DMS 273 treated with DMSO at 0.1 percent for 48 hours (cell line): ENCODE results near the gene ZNF862.

Experiments
- DNase-seq: peaks from one replicate; lab custom pipeline; 2025; lab: John Stamatoyannopoulos, UW

ZNF862 gene

DNA sequence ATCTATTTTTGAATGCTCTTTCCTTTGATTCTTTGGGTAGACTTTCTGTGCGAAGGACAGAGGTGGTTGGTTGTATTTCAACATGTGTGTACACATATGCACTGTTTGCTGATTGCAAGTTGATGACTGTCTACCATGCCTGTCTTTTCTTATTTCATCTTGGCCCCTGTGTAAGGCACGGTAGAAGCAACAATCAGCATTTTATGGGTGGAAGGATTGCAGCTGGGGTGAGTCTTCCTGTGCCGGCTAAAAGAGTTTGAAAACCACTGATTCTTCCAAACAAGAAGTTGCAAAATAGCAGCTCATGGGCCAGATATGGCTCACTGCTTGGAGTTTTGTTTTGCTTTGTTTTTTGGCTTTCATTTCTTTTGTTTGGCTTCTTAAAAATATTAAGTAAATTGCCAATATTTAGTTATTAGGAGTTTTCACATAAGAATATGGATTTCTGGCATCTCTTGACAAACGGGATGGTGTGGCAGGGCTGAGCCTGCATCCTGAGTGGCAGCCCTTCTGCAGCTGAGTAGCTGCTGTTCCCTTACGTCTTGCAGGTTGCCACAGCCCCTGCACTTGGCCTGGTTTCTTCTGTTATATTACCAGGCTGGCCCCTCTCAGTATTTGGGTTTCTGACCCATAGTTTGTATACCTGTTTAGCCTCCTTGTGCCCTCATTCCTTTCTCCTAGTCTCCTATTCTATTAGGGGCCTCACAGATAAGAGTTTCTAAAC is 7.2 kb downstream of the ZNF862 start:
- DNase-seq = no peak

DNA sequence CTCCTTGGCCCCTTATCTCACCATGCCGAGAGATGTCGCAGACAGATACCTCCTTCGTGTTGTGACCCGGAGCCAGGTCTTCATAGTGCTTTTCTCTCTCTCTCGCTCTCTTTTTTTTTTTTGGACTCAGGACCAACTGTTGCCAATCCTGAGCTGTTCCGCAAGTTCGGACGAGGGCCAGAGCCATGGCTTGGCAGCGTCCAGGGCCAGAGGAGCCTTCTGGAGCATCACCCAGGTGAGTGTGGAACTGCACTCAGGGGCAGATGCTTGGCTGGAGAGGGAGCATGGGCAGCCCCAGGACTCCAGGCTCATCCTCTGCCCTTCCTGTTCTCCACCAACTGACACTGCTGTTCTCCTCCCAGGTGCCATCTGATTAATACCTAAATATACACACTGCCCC is 7.8 kb downstream of the ZNF862 start:
- no peak for DNase-seq

DNA sequence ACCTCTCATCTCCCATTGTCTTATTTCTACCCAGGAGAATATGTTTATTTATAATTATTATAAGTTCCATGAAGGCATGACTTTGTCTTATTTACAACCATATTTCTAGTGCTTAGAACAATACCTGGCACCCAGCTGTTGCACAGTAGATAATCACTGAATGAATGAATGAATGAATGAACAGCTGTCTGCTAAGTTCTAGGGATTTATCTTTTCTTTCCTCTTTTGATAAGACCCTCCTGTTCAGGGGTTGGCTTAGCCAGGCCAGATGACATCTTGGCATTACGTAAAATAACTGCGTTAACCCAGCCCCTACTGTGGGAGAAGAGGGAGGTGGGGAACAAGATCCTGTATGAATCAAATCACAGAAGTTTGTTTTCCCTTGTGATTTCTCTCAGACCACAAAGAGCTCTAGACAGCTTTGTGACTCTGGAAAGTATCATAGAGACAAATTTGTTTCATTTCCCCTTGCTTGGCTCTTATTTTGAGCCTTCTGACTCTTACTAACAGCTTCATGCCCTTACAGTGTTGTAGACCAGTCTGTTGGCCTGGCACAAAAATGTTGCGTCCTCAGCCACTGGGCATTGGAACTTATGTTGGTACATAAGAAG is 8.4 kb downstream of the ZNF862 start:
- DNase-seq = no peak

DNA sequence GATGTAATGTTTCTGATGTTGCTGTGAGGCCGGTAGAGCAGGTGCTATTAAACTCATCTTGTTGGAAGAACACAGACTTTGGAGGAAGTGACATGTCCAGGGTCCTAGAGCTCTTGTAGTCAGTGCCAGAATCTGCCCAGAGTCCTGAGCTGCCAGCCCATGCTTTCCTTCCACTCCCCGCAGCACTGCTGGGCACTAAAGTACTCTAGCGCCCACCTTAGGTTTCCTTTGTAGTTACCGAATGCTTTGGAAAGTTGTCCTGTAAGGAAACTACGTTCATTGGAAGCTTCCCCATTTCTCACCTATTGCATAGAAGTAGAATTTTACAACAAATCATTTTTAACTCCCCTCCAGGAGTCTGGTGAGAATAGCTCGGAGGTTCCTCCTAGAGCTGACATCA is 11.0 kb downstream of the ZNF862 start:
- DNase-seq = no peak

DNA sequence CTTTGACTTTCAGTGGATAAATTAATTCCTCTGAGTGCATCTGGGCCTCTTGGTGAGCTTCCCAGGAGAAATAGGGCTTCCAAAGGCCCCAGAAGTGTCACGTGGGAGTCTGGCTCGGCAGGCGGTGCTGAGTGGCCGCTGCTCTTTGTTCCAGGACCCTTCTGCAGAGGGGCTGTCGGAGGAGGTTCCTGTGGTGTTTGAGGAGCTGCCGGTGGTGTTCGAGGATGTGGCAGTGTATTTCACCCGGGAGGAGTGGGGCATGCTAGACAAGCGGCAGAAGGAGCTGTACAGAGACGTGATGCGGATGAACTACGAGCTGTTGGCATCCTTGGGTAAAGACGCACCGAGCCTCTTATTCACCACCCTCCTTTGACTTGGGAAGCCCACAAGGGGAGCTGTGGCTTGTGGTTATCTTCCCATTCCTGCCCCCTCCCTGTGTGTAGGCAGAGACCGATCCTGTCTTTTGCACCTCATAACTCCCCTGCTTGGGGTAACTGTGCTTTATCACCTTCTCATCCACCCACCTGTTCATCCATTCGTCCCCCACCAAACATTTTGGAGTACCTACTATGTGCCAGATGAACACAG is 11.9 kb downstream of the ZNF862 start:
- DNase-seq = no peak

DNA sequence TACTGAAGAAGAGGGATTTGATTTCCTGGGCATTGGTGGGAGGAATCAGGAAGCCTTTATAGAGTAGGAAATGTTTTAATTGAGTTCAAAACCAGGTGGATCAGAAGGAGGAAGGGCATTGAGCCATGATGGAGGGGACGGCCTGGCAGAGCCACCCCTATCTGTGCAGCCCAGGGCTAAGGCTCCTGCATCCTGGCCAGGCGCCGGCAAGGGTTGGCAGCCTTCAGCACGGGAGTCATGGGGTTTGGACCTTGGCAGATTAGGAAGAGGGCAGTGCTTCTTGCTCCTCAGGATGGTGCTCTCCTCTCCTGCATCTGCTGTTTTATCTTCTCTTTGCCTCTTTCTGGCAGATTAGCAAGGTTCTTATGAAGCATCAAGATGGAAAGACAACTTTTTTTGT is 12.5 kb downstream of the ZNF862 start:
- DNase-seq = no peak

DNA sequence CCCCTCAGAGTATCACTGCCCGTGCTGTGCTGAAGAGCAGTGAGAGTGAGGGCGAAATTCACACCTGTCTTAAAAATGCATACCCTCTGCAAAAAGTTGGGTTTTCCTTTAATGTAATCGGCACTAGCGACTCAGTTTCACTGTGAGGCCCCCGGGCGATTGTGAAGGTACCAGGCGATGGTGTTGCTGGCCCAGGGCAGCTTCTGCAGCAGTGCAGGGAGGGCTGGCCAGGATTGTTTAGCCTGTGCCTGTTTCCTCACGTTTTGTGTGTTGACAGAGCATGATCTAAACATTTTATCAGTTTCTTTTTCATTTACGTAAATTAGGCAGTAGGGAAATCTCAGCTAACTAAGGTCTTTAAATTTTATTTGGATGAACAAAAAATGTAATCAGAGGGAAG is 13.3 kb downstream of the ZNF862 start:
- no peak for DNase-seq

- no peak for DNase-seq
Observed at GRCh38 chr7:149853157-149853556, 15.0 kb downstream of the ZNF862 start.

- DNase-seq = peak; percentile 87
Observed at GRCh38 chr7:149854611-149855360, 16.6 kb downstream of the ZNF862 start.

DNA sequence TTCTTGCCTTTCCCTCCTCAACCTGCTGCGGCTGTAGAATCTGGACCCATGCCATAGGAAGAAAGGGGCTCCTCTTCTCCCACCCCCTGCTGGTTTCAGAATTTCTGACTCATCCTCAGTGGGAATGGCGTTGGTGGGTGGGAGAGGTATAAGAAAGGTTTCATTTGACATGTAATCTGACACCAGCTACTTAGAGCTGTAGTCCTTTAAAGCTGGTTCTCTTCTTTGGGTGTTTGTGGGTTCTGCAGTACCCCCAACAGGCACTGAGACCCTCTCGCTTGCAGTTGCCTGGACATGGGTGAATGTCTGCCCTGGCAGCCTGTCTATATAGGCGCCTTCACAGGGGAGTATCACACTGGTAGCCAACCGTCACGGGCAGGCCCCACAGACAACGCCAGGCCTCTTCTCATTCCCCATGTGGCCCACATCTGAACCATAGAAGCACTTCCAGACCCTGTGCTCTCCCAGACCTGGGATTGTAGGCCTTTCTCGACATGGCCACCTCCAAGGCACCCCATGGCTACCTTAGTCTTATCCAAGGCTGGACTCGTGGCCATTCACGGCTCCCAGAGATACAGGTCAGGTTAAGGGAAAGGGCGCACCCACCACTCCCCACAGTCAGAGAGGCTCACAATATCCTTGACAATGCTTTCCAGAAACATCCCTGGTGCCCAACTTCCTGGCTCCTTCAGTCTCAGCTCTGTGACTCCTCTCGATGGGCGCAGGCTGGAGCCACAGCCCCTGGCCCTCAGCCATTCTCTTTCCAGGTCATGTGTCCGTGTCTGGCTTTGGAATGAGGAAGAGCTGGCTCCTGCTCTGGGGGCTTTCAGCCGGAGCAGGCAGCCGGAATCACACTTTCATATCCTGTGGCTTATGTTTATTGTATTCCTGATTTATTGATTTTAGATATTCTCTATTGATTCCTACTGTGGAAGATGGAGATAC is 17.5 kb downstream of the ZNF862 start:
- DNase-seq = peak; percentile 67

GRCh38 chr7:149856583-149856982 is 18.4 kb downstream of the ZNF862 start:
- DNase-seq = no peak

DNA sequence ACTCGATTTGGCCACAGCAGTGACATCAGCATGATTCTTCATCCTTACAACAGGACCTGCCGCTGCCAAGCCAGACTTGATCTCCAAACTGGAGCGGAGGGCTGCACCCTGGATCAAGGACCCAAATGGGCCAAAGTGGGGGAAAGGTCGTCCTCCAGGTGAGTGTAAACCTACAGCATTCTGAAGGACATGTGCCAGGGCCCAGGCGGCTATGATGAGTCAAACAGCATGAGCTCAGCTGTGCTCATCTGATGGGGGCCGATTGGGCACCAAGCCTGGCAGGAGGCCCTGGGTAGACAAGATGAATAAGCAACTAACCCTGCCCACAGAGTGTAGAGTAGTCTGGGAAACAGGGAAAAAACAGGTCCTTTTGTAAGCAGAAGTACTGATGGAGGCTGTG is 21.2 kb downstream of the ZNF862 start:
- DNase-seq = no peak

- DNase-seq = no peak
Observed at GRCh38 chr7:149859876-149860275, 21.7 kb downstream of the ZNF862 start.

DNA sequence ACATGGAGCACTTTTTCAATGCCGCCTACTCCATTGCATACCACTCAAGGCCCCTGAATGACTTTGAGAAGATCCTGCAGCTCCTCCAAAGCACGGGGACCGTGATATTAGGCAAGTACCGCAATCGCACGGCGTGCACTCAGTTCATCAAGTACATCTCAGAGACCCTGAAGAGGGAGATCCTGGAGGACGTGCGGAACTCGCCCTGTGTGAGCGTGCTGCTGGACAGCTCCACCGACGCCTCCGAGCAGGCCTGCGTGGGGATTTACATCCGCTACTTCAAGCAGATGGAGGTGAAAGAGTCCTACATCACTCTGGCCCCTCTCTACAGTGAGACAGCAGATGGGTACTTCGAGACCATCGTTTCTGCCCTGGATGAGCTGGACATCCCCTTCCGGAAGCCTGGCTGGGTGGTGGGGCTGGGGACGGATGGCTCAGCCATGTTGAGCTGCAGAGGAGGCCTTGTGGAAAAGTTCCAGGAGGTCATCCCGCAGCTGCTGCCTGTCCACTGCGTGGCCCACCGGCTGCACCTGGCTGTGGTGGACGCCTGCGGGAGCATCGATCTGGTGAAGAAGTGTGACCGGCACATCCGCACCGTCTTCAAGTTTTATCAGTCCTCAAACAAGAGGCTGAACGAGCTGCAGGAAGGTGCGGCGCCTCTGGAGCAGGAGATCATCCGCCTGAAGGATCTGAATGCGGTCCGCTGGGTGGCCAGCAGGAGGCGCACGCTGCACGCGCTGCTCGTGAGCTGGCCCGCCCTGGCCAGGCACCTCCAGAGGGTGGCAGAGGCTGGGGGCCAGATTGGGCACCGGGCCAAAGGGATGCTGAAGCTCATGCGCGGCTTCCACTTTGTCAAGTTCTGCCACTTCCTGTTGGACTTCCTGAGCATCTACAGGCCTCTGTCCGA is 22.9 kb downstream of the ZNF862 start:
- DNase-seq = no peak

GRCh38 chr7:149861728-149862045 is 23.5 kb downstream of the ZNF862 start:
- DNase-seq = no peak

GRCh38 chr7:149862156-149862555 is 24.0 kb downstream of the ZNF862 start:
- no peak for DNase-seq

DNA sequence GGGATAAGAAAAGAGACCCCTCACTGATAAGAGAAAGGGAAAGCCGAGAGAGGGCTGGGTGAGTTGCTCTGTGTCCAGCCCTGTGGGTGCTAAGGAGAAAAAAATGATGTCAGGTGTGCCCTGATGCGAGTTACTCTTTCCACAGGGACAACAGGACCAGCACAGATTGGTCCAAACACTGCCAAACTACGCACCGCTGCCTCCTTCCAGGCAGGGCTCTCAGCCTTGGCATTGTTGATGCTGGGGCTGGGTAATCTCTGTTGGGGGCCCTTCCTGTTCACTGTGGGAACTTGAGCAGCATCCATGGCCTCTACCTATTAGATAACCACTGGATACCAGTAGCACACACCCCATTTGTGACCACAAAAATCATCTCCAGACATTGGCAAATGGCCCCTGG is 25.3 kb downstream of the ZNF862 start:
- no peak for DNase-seq

- DNase-seq = no peak
Observed at GRCh38 chr7:149864023-149864422, 25.8 kb downstream of the ZNF862 start.

DNA sequence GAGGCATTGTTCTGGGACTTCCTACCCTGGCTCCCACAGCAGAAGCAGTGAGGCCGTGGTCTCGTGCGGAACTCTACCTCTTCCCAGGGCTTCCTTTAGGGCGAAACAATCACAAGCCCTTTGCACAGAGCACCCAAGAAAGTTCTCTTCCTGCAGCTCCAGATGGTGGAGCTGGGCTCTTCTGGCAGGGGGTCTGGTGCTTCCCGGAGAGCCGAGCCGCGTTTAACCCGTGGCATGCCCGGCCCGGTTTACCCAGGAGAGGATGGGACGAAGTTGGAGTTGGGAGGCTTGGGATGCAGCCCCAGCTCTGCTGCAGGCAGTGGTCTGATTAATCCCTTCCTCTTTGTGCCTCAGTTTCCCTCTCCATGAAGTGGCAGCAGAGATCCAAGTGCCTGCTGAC is 26.6 kb downstream of the ZNF862 start:
- no peak for DNase-seq

GRCh38 chr7:149865437-149865836 is 27.3 kb downstream of the ZNF862 start:
- no peak for DNase-seq
